HG03439 (cell line): Measurements from ENCODE around the gene ZC3HAV1.
"Not testable (repeated sequence)": the region's sequence is repeated elsewhere in the genome, so short reads cannot be mapped to it uniquely, and the experiment has no call there.

ENCODE experiments used
- ATAC-seq: cut with Tn5 transposase; IDR thresholded peaks from one replicate; pipeline ENCODE4 v1.9.1; 2021; ENCODE audit warnings: mild to moderate bottlenecking, moderate library complexity; ENCODE audit not compliant: unreplicated experiment

Gene ZC3HAV1

GRCh38 chr7:139088268-139088667 lies 21.3 kb downstream of the ZC3HAV1 start:
- no peak for ATAC-seq

GRCh38 chr7:139087212-139087611 lies 22.3 kb downstream of the ZC3HAV1 start:
- ATAC-seq = no peak

- no peak for ATAC-seq
Observed at GRCh38 chr7:139086454-139086853, 23.1 kb downstream of the ZC3HAV1 start.

- ATAC-seq = no peak
Observed at GRCh38 chr7:139084709-139085108, 24.8 kb downstream of the ZC3HAV1 start.

GRCh38 chr7:139081584-139081983 lies 27.9 kb downstream of the ZC3HAV1 start:
- no peak for ATAC-seq

DNA sequence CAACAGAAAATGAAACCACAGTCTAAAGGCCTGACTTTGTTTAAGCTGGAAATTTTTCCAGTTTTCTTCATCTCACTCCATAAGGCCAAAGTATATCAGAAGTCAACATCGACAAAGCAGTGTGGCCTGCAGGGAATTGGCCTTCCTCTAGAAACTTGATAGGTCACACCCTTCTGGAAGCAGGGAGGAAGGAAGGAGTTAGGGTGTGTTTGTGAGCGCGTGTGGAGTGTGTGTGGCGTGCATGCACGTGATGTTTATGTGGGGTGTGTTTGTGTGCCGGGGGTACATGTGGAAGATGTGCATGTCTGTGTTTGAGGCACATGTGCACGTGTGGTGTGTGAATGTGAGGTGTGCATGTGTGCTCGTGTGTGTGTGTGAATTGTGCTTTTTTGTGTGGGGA lies 28.6 kb downstream of the ZC3HAV1 start:
- ATAC-seq = no peak

- ATAC-seq = no peak
Observed at GRCh38 chr7:139079861-139080260, 29.7 kb downstream of the ZC3HAV1 start.

DNA sequence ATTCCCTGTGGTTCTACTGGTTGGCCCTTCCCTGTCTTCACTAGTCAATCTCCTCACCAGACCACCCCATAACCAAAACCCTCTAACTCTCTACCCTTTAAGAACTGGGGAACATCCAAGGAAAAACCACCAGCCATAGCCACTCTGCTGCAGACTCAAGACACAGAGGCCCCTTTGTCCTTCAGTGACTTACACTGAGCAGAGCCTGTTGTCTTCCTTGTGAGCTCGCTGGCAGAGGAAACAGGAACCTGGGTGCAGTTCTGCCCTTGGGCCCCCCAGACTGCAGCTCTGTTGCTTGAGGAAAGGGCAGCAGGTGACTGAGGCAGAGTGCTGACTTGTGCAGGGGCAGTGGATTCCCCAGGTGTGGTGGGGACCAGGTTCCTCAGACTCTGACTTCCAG lies 30.6 kb downstream of the ZC3HAV1 start:
- ATAC-seq = no peak

DNA sequence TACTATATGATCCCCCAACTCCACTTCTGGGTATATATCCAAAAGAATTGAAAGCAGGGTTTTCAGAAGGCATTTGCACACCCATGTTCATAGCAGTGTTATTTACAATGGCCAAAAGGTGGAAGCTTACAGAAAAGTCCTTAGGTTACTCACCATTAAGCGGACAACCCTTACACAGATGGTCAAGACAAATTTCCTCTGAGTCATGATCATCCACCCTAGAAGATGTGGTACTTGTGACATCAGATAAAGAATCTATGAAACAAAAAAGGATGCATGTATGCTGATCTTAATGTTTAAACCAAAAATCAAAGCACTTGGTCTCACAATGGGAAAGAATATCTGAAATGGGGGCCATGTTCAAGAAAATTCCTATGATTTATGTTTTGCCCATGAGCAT lies 31.1 kb downstream of the ZC3HAV1 start:
- no peak for ATAC-seq

DNA sequence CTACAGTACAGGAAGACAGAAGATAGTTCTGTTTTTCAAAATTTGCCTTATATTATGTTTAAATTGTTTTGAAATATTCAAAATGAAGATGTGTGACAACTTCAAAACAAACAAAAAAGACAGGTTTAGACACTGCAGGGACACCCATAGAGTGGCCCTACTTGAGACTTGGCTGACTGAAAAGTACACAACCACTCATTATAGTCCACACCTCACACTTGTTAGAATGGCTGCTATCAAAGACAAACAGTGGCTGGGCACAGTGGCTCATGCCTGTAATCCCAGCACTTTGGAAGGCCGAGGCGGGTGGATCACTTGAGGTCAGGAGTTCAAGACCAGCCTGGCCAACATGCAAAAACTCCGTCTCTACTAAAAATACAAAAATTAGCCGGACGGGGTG lies 31.8 kb downstream of the ZC3HAV1 start:
- ATAC-seq = not testable (repeated sequence)

DNA sequence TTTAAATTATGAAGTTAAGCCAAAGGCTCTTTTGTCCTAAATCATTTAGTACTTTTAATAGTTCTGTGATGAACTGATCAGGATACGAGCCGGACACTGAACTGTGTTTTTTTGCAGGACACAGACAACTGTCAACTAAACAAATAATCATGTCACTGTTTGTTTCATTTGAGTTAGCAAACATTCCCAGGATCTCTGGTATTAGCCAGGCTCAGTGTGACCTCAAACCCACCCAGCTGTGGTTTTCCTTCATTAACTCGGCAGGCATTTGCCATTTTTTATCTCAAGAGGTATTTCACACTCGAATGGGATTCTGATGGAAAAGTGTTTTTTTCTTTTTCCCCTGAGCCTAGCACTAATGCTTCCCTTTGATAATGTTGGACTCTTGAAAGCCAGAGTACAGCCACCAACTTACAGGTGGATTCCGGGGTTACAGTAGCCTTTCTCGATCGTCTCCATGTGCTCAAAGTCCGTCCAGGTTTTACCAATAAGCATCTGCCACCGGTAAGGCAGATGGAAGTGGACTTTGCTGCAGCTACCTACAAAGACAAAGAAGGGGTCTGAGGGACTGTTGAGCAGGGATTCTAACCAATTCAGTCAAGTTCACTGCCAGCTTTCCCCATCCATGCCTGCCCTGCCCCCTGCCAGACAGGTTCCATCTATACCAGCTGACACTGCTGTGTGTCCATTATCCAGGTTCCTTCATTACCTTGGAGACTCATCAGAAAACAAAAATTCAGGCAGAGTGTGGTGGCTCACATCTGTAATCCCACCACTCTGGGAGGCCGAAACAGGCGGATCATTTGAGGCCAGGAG lies 33.4 kb downstream of the ZC3HAV1 start:
- ATAC-seq = no peak

- ATAC-seq = peak; percentile 88
Observed at GRCh38 chr7:139075031-139075652, 34.4 kb downstream of the ZC3HAV1 start.

GRCh38 chr7:139072796-139073195 lies 36.7 kb downstream of the ZC3HAV1 start:
- ATAC-seq = no peak

DNA sequence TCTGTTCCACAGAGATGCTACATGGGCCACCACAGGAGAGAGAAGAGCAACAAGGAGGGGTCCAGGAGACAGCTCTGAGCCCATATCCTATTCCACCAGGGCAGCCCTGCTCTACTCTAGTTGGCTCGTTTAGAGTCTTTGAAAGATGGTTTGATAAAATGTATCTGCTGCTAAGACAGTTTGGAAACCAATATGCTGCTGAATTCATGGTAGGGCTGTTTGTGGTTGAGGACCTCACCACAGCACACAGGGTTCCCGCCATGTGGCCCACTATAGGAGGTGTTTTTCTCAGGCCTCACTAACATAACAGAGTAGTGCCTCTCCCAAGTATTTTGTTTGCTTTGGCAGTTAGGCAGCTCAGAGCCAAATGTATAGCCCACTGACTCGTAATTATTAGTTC lies 37.8 kb downstream of the ZC3HAV1 start:
- ATAC-seq = no peak

DNA sequence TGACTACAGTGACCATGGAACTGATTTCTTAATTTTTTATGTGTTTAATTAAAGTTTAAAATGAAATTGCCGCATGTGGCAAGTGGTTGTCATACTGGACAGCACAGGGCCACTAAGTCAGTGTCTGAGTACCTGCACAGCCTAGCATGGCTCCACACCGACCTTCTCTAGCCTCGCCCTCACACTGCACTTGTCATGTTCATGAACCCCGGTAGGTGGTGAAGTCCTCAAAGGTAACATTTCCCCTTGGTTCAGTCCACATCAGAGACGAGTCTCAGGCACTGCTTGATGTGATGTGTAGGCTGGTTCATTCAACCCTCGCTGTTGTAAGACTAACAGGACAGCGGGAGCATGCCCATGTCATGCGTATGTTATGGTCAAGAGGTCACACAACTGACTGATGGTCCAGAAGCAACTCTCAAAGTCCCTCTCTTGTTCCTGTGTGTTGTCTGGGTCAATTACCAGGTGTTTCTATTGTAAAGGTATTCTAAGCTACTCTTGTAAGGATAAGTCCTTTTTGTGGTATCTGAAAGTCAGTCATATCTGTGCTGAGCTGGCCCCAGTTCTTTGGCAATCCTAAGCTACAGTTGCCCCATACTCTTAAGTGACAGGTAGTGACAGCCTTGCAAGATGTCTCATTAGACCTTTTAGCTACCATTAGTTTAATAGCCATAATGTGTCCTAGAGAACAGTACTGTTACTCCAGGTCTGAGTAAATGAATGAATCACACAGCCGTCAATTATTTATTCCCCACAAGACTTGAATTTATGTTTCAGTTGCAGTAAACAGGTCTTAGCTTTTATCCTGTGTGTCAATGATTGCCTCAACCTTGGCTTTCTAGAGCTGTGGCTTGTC lies 40.7 kb downstream of the ZC3HAV1 start:
- no peak for ATAC-seq

- ATAC-seq = no peak
Observed at GRCh38 chr7:139066315-139066714, 43.2 kb downstream of the ZC3HAV1 start.

DNA sequence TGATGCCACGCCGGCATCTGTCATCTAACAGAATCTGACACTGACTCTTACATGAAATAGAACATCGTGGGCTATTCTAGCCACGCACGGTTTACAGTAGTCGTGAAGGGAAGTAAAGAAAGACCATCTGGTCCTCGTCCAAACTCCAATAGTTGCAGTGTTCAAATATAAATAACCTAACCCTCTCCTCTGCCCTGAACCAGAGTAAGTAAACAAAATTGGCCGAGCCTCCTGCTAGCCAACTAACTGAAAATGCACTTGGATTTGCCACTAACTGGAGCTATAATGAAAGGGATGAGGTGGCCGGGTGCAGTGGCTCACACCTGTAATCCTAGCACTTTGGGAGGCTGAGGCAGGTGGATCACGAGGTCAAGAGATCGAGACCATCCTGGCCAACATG lies 44.2 kb downstream of the ZC3HAV1 start:
- no peak for ATAC-seq

DNA sequence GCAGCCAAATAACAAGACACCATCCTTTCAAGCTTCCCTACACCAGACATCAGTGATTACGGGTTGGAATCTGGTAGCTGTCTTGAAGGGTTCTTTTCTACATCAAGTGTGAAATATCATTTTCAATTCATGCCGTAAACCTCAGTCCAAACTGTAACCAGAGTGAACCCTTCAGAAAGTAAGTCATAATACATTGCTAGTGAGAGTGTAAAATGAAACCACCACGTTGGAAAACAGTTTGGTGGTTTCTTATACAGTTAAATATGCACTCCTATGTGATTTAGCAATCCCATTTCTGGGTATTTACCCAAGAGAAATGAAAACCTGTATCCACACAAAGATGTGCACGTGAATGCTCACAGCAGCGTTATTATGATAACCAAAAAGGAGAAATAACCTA lies 48.1 kb downstream of the ZC3HAV1 start:
- no peak for ATAC-seq

- no peak for ATAC-seq
Observed at GRCh38 chr7:139060695-139061237, 48.8 kb downstream of the ZC3HAV1 start.

GRCh38 chr7:139059905-139060304 lies 49.6 kb downstream of the ZC3HAV1 start:
- ATAC-seq = no peak

DNA sequence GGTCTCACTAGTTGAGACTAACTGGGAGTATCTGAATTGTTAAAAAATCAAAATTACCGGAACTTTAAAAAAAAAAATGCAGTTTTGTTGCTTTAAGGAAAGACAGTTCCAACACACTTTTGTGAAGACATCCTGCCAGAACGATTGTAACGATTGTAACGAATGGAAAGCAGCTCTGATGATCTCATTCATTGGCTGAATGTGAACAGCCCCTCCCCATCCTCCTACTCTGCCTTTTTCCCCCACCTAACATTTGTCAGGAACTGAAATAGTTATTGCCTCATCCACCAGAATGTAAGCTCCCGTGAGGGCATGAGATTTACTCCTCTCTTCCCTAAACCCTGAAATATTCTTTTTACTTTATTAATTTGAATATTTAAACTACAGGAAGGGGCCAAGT lies 50.6 kb downstream of the ZC3HAV1 start:
- no peak for ATAC-seq
